ENCODE results near the gene CEMP1.
A peak's percentile ranks its signal among the peaks of the same experiment; 100 is the strongest.

The CEMP1 gene

GRCh38 chr16:2508722-2509400, 22.3 kb downstream of the CEMP1 start:
- Histone ChIP-seq H3K9ac (ENCODE audit: low read length) (peak overlapping the region; percentile 90; the same call in 1 of the 2 replicates), H4K20me1 (ENCODE audit: insufficient read depth, low read length) (no peaks in the 10 kb centered on the region), H3K36me3 (replicated peaks; ENCODE audit: low read depth, low read length) (no peaks in the 10 kb centered on the region), H2AFZ (ENCODE audit: low read depth, low read length) (no peak overlapping the region), H3K79me2 (ENCODE audit: low read length) (peaks cover 3% of the 10 kb centered on the region), H3K27ac (ENCODE audit: low read length) (peak overlapping the region; percentile 94), H3K4me3 (ENCODE audit: low read length) (peak overlapping the region; percentile 47; the same call in 1 of the 2 replicates), H3K4me2 (ENCODE audit: low read length) (peak overlapping the region; percentile 95), H3K9me3 (ENCODE audit: insufficient read depth, low read length) (no peaks in the 10 kb centered on the region), H3K27me3 (ENCODE audit: low read depth, low read length) (no peaks in the 10 kb centered on the region), H3K4me1 (ENCODE audit: low read length) (peaks cover 71% of the 10 kb centered on the region)
- TF ChIP-seq EZH2phosphoT487 (IDR thresholded peaks at IDR 0.05; ENCODE audit: low read depth) (no peak), CTCF (IDR thresholded peaks at IDR 0.05; ENCODE audit: low read depth, low read length) (no peak)

GRCh38 chr16:2507665-2508064, 23.5 kb downstream of the CEMP1 start:
- Histone ChIP-seq H3K27me3 (ENCODE audit: low read depth, low read length) (no peaks in the 10 kb centered on the region), H3K4me1 (ENCODE audit: low read length) (peaks cover 64% of the 10 kb centered on the region), H3K79me2 (ENCODE audit: low read length) (no peaks in the 10 kb centered on the region), H3K36me3 (replicated peaks; ENCODE audit: low read depth, low read length) (no peaks in the 10 kb centered on the region), H3K9me3 (ENCODE audit: insufficient read depth, low read length) (no peaks in the 10 kb centered on the region), H4K20me1 (ENCODE audit: insufficient read depth, low read length) (no peaks in the 10 kb centered on the region), H3K27ac (ENCODE audit: low read length) (peak overlapping the region; percentile 94), H3K9ac (ENCODE audit: low read length) (peak overlapping the region; percentile 90), H3K4me3 (ENCODE audit: low read length) (peak overlapping the region; percentile 47), H3K4me2 (ENCODE audit: low read length) (peak overlapping the region; percentile 95), H2AFZ (ENCODE audit: low read depth, low read length) (0 out of 2 replicates have a peak overlapping the region, but pooled peaks have one; percentile 12)
- TF ChIP-seq EZH2phosphoT487 (IDR thresholded peaks at IDR 0.05; ENCODE audit: low read depth) (no peak), CTCF (IDR thresholded peaks at IDR 0.05; ENCODE audit: low read depth, low read length) (no peak)

- Histone ChIP-seq H3K4me1 (ENCODE audit: low read length) (peaks cover 62% of the 10 kb centered on the region), H3K27ac (ENCODE audit: low read length) (peak overlapping the region; percentile 94), H3K9me3 (ENCODE audit: insufficient read depth, low read length) (no peaks in the 10 kb centered on the region), H2AFZ (ENCODE audit: low read depth, low read length) (0 out of 2 replicates have a peak overlapping the region, but pooled peaks have one; percentile 12), H3K9ac (ENCODE audit: low read length) (peak overlapping the region; percentile 90), H3K4me3 (ENCODE audit: low read length) (peak overlapping the region; percentile 47), H3K27me3 (ENCODE audit: low read depth, low read length) (no peaks in the 10 kb centered on the region), H4K20me1 (ENCODE audit: insufficient read depth, low read length) (no peaks in the 10 kb centered on the region), H3K79me2 (ENCODE audit: low read length) (no peaks in the 10 kb centered on the region), H3K36me3 (replicated peaks; ENCODE audit: low read depth, low read length) (no peaks in the 10 kb centered on the region), H3K4me2 (ENCODE audit: low read length) (peak overlapping the region; percentile 95)
- TF ChIP-seq CTCF (IDR thresholded peaks at IDR 0.05; ENCODE audit: low read depth, low read length) (no peak; the same call in 1 of the 2 replicates), EZH2phosphoT487 (IDR thresholded peaks at IDR 0.05; ENCODE audit: low read depth) (no peak)
Measured at GRCh38 chr16:2507052-2507659, 24.1 kb downstream of the CEMP1 start.

GRCh38 chr16:2505695-2506094, 25.5 kb downstream of the CEMP1 start:
- Histone ChIP-seq H3K9me3 (ENCODE audit: insufficient read depth, low read length) (no peaks in the 10 kb centered on the region), H4K20me1 (ENCODE audit: insufficient read depth, low read length) (no peaks in the 10 kb centered on the region), H3K36me3 (replicated peaks; ENCODE audit: low read depth, low read length) (no peaks in the 10 kb centered on the region), H3K79me2 (ENCODE audit: low read length) (no peaks in the 10 kb centered on the region), H3K4me1 (ENCODE audit: low read length) (peaks cover 60% of the 10 kb centered on the region), H3K4me2 (ENCODE audit: low read length) (no peak overlapping the region), H3K9ac (ENCODE audit: low read length) (no peak overlapping the region), H3K27ac (ENCODE audit: low read length) (peak overlapping the region; percentile 8; the same call in 1 of the 2 replicates), H2AFZ (ENCODE audit: low read depth, low read length) (no peak overlapping the region), H3K4me3 (ENCODE audit: low read length) (no peak overlapping the region), H3K27me3 (ENCODE audit: low read depth, low read length) (no peaks in the 10 kb centered on the region)
- no peak for TF ChIP-seq EZH2phosphoT487 (IDR thresholded peaks at IDR 0.05; ENCODE audit: low read depth)
- TF ChIP-seq CTCF (IDR thresholded peaks at IDR 0.05; ENCODE audit: low read depth, low read length): no peak
